Measurements from ENCODE around the gene ZNHIT1.
A peak's percentile ranks its signal among the peaks of the same experiment; 100 is the strongest.

Gene ZNHIT1

DNA sequence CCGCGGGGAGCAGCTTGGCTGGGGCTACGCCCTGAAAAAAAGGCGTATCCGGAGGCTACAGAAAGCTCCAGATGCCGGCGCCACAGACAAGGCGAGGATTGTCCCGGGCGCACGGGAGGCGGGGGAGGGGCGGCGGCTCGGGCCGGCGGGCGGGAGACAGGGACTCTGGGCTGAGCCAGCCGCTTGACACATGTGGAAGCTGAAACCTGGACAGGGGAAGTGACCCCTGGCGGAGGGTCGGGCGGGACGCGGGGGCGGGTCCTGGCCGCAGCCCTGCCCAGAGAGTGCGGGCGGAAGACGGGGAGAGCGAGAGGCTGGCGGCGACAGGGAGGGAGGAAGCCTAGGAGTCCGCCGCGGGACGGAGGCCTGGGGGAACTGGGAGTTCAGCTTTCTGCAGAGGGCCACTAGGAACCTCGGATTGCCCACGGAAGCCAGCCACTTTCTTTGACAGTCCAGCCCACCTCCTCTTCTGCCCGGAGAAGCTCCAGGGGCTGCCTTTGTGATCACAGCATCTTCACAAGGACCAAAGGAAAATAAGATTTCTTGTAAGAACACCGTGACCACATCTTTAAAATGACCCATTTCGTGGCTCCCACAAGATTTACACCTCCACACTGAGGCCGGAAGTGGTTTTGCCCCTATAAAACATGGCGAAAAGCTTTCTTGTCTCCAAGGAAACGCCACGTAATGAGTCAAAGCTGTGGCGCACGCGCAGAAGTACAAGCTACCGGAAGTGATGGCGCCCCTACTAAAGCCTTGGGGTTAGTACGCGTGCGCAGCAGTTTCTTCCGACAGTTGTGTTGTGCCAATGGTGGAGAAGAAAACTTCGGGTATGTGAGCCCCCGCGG lies at the start of gene ZNHIT1, which contains the start of gene PLOD3:
ZNHIT1 (plus strand) TSS at position 778 of the 848 bp plus-strand sequence; CDS start at position 809, 31 bp downstream.
PLOD3 (minus strand) TSS at position 194 of the 848 bp plus-strand sequence. CDS start 307 bp downstream, outside the sequence.
- peak within 1 kb of the TSS; percentile 83 for H3K4me3 ChIP-seq (ENCODE audit: low read depth, low read length)

- no peak overlapping the region for H3K4me3 ChIP-seq (ENCODE audit: low read depth, low read length)
These were observed 49.4 kb upstream of the ZNHIT1 start for GRCh38 chr7:101168412-101169049.

DNA sequence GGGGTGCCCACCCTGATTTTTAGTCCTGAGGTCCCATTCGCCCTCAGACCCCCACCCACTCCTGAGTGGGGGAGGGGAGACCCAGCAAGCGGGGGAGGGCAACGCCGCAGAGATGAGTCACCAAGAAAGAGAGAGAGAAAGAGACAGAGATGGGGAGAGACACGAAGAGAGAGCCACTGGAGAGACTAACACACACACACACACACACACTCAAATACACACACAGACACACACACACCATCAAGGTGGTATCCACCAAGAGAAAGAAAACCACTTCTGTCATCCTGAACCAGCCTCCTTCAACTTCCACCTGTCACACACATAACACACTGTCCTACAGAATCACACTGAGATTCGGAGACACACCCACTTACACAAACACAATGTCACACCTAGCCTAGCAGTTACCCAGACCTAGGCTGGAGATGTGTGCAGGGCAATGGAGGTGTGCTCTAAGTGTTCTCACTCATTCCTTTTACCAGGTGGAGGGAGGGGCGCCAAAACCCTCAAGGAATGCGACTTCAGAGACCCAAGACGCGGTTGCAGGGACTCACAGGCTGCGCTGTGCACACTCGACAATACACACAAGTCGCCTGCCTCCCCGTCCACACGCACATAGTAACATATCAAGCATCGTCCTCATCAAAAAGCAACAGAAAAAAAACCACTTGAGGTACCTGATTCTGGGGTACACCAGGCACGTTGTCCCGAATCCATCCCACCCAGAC lies 48.7 kb upstream of the ZNHIT1 start:
- H3K4me3 ChIP-seq (ENCODE audit: low read depth, low read length): peak overlapping the region; percentile 24

DNA sequence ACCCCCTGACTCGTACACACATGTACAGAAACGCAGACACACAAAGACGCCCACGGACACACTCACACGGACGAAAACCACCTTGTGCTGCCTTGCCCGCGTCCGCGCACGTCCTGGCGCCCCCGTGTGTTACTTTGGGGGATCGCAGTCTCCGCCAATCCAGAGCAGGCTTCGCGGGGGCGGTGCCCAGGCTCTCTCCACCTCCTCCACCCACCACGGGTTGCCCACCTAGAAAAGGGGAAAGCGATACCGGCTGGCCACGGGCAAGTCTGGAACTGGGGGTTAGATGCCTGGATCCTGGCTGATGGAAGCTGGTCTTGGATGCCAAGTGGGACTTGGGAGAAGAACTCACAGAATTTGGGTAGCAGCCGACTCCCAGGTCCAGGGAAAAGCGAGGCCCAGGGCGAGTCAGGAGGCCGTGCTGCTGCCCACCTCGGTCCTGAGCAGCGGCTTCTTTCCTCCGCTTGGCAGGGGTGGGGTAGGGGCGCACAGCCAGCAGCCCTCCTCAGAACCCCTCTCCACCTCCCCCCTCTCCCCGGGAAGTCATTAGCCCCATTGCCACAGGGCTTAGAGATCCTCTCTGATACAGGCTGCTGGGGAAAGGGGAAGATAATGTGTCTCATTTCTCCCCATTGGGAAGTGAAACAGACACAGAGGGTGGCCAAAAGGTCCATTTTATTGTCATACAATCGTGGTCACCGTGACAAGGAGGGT lies 48.0 kb upstream of the ZNHIT1 start:
- H3K4me3 ChIP-seq (ENCODE audit: low read depth, low read length): peak overlapping the region; percentile 8

GRCh38 chr7:101170617-101171441 lies 47.1 kb upstream of the ZNHIT1 start:
- no peak overlapping the region for H3K4me3 ChIP-seq (ENCODE audit: low read depth, low read length)

- H3K4me3 ChIP-seq (ENCODE audit: low read depth, low read length): no peak overlapping the region
These were observed 46.5 kb upstream of the ZNHIT1 start for GRCh38 chr7:101171442-101171837.

- peak overlapping the region; percentile 17 for H3K4me3 ChIP-seq (ENCODE audit: low read depth, low read length)
These were observed 45.7 kb upstream of the ZNHIT1 start for GRCh38 chr7:101172005-101172853.

DNA sequence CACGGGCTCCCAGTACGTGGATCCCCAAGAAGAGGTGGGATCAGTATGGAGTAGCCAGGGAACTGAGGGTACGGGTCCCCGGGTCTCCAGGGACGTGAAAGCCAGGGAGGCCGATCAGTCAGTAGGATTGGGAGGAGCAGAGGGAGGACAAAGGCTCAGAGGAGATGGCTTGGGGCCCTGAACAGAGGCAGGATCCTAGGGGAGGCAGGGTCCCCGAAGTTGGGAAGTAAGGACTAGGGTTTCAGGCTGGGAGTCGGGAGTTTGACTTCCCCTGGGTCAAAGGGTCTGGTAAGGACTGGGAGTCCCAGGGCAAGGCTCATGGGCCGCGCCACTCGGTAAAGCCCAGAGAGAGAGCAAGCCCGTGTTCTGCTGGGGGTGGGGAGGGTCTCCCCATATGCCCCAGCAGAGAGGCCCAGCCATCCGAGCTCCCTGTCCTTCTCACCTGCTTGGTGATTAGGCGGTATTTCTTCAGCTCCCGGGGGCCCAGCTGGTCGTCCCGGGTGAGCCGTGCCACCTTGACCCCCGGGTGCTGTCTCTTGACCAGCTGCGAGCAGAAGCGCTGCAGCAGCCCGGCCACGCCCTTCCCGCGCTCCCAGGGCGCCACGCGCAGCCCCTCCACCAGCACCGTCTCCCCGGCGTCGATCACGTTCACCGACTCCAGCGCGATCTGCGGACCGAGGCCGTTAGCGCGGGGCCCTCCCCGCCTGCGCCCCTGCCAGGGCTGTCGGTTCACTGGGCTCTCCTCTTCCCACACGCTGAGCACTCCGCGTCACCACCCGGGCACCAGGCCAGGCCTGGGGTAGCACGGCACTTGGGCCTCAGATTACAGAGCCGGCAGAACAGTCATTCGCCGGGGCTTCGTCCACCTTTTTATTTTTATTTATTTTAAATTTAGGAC lies 44.9 kb upstream of the ZNHIT1 start:
- H3K4me3 ChIP-seq (ENCODE audit: low read depth, low read length): no peak overlapping the region

DNA sequence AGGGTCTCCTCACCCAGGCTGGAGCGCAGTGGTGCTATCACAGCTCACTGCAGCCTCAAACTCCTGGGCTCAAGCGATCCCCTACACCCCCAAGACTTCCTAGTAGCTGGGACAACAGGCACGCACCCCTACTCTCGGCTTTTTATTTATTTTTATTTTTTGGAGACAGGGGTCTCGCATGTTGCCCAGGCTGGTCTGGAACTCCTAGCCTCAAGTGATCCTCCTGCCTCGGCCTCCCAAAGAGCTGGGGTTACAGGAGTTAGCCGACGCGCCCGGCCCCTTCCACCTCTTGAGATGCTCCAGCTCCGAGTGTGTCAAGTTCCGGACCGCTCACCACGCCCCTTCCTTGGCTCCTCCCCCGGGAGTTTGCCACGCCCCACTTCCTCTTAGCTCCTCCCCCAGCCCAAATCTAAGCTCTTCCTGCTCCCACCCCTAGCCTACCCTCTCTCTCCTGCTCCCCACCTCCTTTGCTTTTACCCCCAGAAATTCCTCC lies 44.2 kb upstream of the ZNHIT1 start:
- no peak overlapping the region for H3K4me3 ChIP-seq (ENCODE audit: low read depth, low read length)

DNA sequence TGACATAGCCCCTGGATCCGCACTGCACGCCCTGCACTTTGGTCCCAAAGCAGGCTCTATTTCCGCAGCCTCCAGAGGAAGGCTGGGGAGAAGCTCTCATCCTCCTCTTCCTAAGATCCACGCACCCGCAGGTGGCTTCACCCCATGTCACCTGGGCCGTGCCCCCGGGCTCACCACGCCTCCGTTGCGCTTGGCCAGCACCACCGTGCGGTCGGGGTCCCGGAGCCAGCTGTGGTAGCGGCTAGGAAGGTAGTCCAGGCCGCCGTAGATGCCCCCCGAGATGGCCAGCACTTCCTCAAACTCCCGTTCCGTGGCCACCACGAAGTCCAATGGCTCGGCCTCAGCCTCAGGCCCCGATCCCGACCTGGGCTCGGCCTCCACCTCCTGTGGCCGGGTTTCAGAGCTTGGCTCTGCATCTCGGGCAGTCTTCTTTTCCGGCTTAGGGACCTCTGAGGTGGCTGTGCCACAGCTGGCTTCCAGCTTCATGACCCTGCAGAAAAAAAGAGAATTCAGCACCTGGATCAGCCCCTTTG lies 43.6 kb upstream of the ZNHIT1 start:
- no peak overlapping the region for H3K4me3 ChIP-seq (ENCODE audit: low read depth, low read length)

DNA sequence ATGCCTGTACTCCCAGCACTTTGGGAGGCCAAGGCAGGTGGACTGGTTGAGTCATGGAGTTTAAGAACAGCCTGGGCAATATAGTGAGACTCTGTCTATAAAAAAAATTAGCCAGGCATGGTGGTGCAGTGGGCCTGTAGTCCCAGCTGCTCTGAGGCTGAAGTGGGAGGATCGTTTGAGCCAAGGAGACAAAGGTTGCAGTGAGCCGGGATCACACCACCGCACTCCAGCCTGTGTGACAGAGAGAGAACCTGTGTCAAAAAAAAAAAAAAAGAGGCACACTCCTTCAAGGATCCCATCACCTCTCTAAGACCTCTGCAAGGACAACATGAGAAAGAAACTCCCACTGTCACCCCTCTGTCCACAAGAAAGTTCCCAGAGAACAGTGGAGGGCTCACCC lies 42.3 kb upstream of the ZNHIT1 start:
- no peak overlapping the region for H3K4me3 ChIP-seq (ENCODE audit: low read depth, low read length)

DNA sequence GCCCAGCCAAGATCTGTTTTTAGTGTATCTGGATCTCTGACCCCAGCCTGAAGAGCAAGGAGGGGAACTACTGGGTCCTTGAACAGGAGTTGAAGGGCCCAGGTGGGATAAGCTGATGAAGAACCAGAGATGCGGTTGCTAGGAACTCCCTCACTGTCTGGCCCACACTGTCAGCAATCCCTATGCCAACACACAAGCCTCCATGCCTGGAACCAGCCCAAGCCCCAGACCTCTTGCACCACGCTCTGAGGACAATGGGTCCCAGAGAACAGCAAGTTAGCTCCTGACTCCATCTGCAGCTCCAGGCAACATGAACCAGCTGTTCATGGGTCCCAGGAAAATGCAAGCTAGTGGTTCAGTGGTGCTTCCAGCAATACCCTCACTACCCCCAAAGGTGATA lies 40.3 kb upstream of the ZNHIT1 start:
- H3K4me3 ChIP-seq (ENCODE audit: low read depth, low read length): no peak overlapping the region

- H3K4me3 ChIP-seq (ENCODE audit: low read depth, low read length): peak overlapping the region; percentile 21
These were observed 38.8 kb upstream of the ZNHIT1 start for GRCh38 chr7:101179117-101179516.

DNA sequence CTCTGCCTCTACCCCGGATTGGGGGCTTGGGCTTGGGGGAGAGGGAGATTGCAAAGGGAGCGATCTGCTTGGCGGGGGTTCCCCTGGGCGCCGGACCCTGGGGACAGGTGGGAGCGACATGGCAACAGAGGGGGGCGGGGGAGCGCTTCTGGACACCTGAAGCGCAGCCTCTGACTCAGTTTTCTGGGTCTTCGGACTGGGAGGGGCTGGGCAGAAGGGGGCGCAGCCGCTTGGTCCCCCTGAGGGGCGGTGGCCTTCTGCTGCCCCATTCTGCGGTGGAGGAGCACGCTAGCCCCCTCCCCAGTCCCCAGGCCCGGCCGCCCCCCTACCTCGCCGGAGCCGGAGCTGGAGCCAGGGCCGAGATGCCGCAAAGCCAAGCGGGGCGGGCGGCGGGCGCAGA lies 38.3 kb upstream of the ZNHIT1 start:
- peak overlapping the region; percentile 33 for H3K4me3 ChIP-seq (ENCODE audit: low read depth, low read length)

- H3K4me3 ChIP-seq (ENCODE audit: low read depth, low read length): peak within 1 kb of the TSS; percentile 33
These were observed 37.7 kb upstream of the ZNHIT1 start, which contains the start of gene NAT16 for GRCh38 chr7:101180130-101180755. NAT16 (minus strand) TSS chr7:101180293; CDS start chr7:101174807, 5,486 bp downstream.

DNA sequence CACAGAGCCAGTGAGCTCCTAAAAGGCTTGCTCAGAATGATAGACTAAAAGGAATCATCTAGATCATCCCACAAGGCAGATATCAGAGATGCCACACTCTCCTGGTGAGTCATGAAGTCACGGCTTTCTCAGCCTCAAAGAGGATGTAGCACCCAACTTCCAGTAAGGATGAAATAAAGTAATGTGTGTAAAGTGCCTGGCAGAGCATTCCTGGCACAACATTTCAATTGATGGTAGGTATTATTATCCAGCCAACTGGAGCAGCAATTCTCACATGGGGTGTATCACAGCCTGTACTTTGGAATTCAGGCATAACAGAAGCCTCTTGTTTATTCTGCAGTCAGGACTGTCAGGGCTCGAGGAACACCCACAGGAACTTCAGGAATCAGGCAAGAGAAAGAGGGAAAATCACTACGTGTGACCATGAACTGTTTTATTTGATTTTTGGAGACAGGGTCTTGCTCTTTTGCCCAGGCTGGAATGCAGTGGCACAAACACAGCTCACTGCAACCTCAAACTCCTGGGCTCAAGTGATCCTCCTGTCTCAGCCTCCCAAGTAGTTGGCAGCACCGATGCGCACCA lies 32.6 kb upstream of the ZNHIT1 start:
- no peak overlapping the region for H3K4me3 ChIP-seq (ENCODE audit: low read depth, low read length)

DNA sequence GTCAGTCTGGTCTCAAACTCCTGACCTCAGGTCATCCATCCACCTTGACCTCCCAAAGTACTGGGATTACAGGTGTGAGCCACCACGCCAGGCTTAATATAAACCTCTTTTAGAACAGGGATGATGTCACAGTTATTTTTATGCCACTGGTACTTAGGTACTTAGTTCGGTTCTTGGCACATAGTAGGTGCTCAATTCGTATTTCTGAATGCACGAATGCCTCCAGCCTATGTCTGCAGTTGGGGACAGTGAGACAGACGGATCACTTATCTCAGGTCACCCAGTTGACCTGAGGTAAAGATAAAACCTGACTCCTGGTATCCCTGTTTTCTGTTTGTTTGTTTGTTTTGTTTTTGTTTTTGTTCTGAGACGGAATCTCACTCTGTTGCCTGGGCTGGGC lies 31.8 kb upstream of the ZNHIT1 start:
- no peak overlapping the region for H3K4me3 ChIP-seq (ENCODE audit: low read depth, low read length)

Data from iPS-11a (cell line).